Activated CD4-positive, alpha-beta T cell treated with anti-CD3 and anti-CD28 coated beads, Interleukin-2, amount 50 U/mL, for 24 hours (primary cell): ENCODE data around the gene GPSM1.
"Not testable (repeated sequence)": the region's sequence is repeated elsewhere in the genome, so short reads cannot be mapped to it uniquely, and the experiment has no call there.

Experiments used
- DNase-seq, 2 donors: peaks; one replicate each; pipeline ENCODE4 v3.0.0-alpha.2; 2020; ENCODE audit warnings: low read depth in 1 of 2, low spot score in 1 of 2

Gene GPSM1

GRCh38 chr9:136317695-136318094, 9.6 kb upstream of the GPSM1 start:
- no peak for DNase-seq

- no peak for DNase-seq
Observed at GRCh38 chr9:136318111-136318775, 9.1 kb upstream of the GPSM1 start.

- no peak for DNase-seq
Observed at GRCh38 chr9:136318776-136319241, 8.5 kb upstream of the GPSM1 start.

- not testable (repeated sequence) for DNase-seq
Observed at GRCh38 chr9:136319244-136319643, 8.1 kb upstream of the GPSM1 start.

GRCh38 chr9:136319955-136320354, 7.4 kb upstream of the GPSM1 start:
- not testable (repeated sequence) for DNase-seq

- DNase-seq, result not testable (repeated sequence)
Observed at GRCh38 chr9:136320972-136321371, 6.4 kb upstream of the GPSM1 start.

GRCh38 chr9:136321561-136321960, 5.8 kb upstream of the GPSM1 start:
- DNase-seq, result no peak

- no peak for DNase-seq
Observed at GRCh38 chr9:136322756-136323330, 4.5 kb upstream of the GPSM1 start.

- no peak for DNase-seq
Observed at GRCh38 chr9:136323371-136323789, 4.0 kb upstream of the GPSM1 start.

GRCh38 chr9:136324501-136325300, 2.6 kb upstream of the GPSM1 start:
- DNase-seq, result no peak

- no peak for DNase-seq
Observed at GRCh38 chr9:136325358-136325757, 2.0 kb upstream of the GPSM1 start.

- DNase-seq, result no peak
Observed at GRCh38 chr9:136326061-136326760, 1.1 kb upstream of the GPSM1 start.

- no peak for DNase-seq
Observed at GRCh38 chr9:136326761-136327303, 507 bp upstream of the GPSM1 start.

- DNase-seq, result no peak
Observed at GRCh38 chr9:136328011-136328621, 777 bp downstream of the GPSM1 start.

- DNase-seq, result no peak
Observed at GRCh38 chr9:136328622-136329041, 1.3 kb downstream of the GPSM1 start.

GRCh38 chr9:136329211-136329627, 1.9 kb downstream of the GPSM1 start:
- DNase-seq, result no peak

GRCh38 chr9:136329636-136330405, 2.5 kb downstream of the GPSM1 start:
- DNase-seq, result no peak

GRCh38 chr9:136330406-136330990, 3.2 kb downstream of the GPSM1 start:
- no peak for DNase-seq

GRCh38 chr9:136331030-136331429, 3.7 kb downstream of the GPSM1 start:
- no peak for DNase-seq
